ENCODE results near the gene CLIC1.
A peak's percentile ranks its signal among the peaks of the same experiment; 100 is the strongest.

CLIC1 gene

GRCh38 chr6:31769684-31770371 lies 33.5 kb upstream of the CLIC1 start (continued):
- no peak for TF ChIP-seq BCL6B (tag by site-specific recombination; IDR thresholded peaks at IDR 0.05)
- TF ChIP-seq ZNF621 (tag by site-specific recombination; IDR thresholded peaks at IDR 0.05), result no peak
- TF ChIP-seq YY2 (tag by site-specific recombination; IDR thresholded peaks at IDR 0.05), result no peak
- no peak for TF ChIP-seq KLF9 (tag by site-specific recombination; IDR thresholded peaks at IDR 0.05; ENCODE audit: low read depth)
- TF ChIP-seq OVOL3 (tag by site-specific recombination; IDR thresholded peaks at IDR 0.05), result no peak
- TF ChIP-seq SP7 (tag by site-specific recombination; IDR thresholded peaks at IDR 0.05), result peak; percentile 51
- peak; percentile 73 for TF ChIP-seq ZBTB10 (tag by site-specific recombination; IDR thresholded peaks at IDR 0.05)
- peak; percentile 65 for TF ChIP-seq KLF1 (tag by site-specific recombination; IDR thresholded peaks at IDR 0.05)

- ChIA-PET CTCF (interaction anchor here (0.5 to 2.6 kb wide), 25 partner anchors 8 to 820 kb away, joined by 3 to 50 read pairs (median 10); partner anchors contain the start of genes CLIC1, DDAH2, LSM2 and LY6G5C), POLR2A (interaction anchor here (1.0 to 7.2 kb wide), 8 partner anchors 19 to 114 kb away, joined by 3 to 48 read pairs (median 3); partner anchors contain the start of genes HSPA1B and NEU1)
- H3K36me3 ChIP-seq (ENCODE audit: control insufficient read depth in 2 of 2, insufficient read depth in 1 of 2, low read length in 2 of 2), result peaks cover 0 to 13% of the 10 kb centered on the region in 2 experiments; a peak in 1 of 3 replicates
- TF ChIP-seq ZNF624 (tag by site-specific recombination; IDR thresholded peaks at IDR 0.05) (no peak), ZNF16 (tag by site-specific recombination; IDR thresholded peaks at IDR 0.05; ENCODE audit: low read depth) (no peak), PRDM1 (tag by site-specific recombination; IDR thresholded peaks at IDR 0.05) (peak; percentile 32; the same call in 1 of the 2 replicates)
- H3K4me1 ChIP-seq (ENCODE audit: control insufficient read depth, insufficient read depth, low read length), result no peaks in the 10 kb centered on the region
- no peak overlapping the region for H3K27ac ChIP-seq (ENCODE audit: extremely low read depth, low read depth, low read length)
- no peaks in the 10 kb centered on the region for H3K9me3 ChIP-seq (ENCODE audit: control insufficient read depth, insufficient read depth, low read depth, low read length)
- H3K4me3 ChIP-seq (ENCODE audit: low read depth, low read length), result no peak overlapping the region
Observed at GRCh38 chr6:31768363-31769257, 32.3 kb upstream of the CLIC1 start.

- Histone ChIP-seq H3K4me3 (ENCODE audit: low read depth, low read length) (no peak overlapping the region), H3K27ac (ENCODE audit: extremely low read depth, low read depth, low read length) (no peak overlapping the region), H3K36me3 (ENCODE audit: control insufficient read depth in 2 of 2, insufficient read depth in 1 of 2, low read length in 2 of 2) (peaks cover 2 to 28% of the 10 kb centered on the region in 2 experiments; a peak in 1 of 3 replicates), H3K9me3 (ENCODE audit: control insufficient read depth, insufficient read depth, low read depth, low read length) (no peaks in the 10 kb centered on the region), H3K4me1 (ENCODE audit: control insufficient read depth, insufficient read depth, low read length) (no peaks in the 10 kb centered on the region)
- TF ChIP-seq ZNF202 (tag by site-specific recombination; IDR thresholded peaks at IDR 0.05; ENCODE audit: borderline replicate concordance) (no peak), GLI2 (tag by site-specific recombination; IDR thresholded peaks at IDR 0.05; ENCODE audit: borderline replicate concordance, low read depth) (no peak), ZNF133 (tag by site-specific recombination; IDR thresholded peaks at IDR 0.05) (no peak), KLF16 (tag by site-specific recombination; IDR thresholded peaks at IDR 0.05) (no peak), SALL2 (tag by site-specific recombination; IDR thresholded peaks at IDR 0.05; ENCODE audit: borderline replicate concordance) (no peak), ZBTB49 (tag by site-specific recombination; IDR thresholded peaks at IDR 0.05; ENCODE audit: low read depth) (no peak), BCL6B (tag by site-specific recombination; IDR thresholded peaks at IDR 0.05) (no peak), ZNF354C (tag by site-specific recombination; IDR thresholded peaks at IDR 0.05; ENCODE audit: borderline replicate concordance, low read depth) (no peak), MZF1 (tag by site-specific recombination; IDR thresholded peaks at IDR 0.05; ENCODE audit: borderline replicate concordance) (no peak)
- CTCF ChIA-PET, result interaction anchor here (1.0 to 1.9 kb wide), 2 partner anchors 29 to 86 kb away, joined by 3 to 6 read pairs; partner anchors contain the start of genes LY6G5C and VARS1
- POLR2A ChIA-PET, result interaction anchor here (1.2 kb wide), 1 partner anchor 60 kb away, joined by 5 read pairs; the partner anchor contains the start of gene HSPA1B
Observed at GRCh38 chr6:31767096-31767645, 30.8 kb upstream of the CLIC1 start.

Data from HEK293 (cell line).